Astrocyte (in vitro differentiated cells and primary cell): Measurements from ENCODE around the gene CORO2B.

Experiments used
- CTCF ChIP-seq: IDR thresholded peaks from 2 replicates; pipeline ENCODE4 v1.5.1; 2011; ENCODE audit warnings: low read depth, mild to moderate bottlenecking, inconsistent platforms, low read length, moderate library complexity; ENCODE audit not compliant: insufficient read depth
- EZH2 ChIP-seq: IDR thresholded peaks from 2 replicates; pipeline ENCODE4 v1.6.1; 2012; ENCODE audit warnings: mild to moderate bottlenecking, low read length, inconsistent platforms; ENCODE audit not compliant: insufficient read depth

DNA sequence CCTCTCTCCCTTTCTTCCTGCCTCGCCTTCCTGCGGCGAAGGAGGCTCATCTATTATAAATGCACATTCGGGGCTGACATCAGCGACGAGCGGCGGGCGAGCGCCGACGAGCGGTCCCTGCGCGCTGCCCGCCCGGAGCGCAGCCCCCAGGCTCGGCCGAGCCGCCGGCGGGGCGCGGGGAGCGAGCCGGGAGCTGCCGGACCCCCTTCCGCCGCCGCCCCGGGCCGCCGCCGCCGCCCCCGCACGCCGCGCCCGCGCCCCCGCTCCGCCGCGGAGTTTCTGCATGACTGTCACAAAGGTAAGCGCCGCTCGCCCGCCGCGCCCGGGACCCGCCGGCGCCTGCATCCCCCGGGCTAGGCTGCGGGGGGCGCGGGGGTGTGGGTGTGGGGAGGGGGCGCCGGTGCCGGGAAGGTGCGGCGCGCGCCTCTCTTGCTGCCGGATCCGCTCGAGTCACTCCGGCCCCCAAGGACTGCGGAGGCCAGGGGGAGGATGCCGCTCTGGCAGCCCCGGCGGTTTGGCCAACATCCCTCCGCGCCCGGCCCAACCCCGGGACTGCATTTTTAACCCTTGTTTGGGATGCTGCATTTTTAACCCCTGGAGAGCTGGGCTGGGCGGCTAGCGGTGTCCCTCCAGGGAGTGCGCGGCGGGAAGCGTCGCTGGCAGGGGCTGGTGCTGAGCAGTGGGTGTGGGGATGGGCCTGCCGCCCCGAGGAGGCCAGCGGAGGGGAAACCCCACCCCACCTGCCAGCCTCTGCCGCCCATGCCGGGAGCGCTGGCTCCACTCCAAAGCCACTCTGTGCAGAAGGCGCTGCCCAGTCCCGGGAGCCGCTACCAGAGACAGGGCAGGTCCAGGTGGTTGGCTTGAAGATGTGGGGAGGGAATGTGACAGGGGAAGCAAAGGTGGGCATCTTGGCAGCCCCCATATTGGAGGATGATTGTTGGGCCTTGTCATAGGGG lies at the start of gene CORO2B:
- TF ChIP-seq CTCF (no peak), EZH2 (no peak)
